Calu3 (cell line): ENCODE measurements around the gene TIE1. TPM values are rescaled to one million over a fixed set of nuclear protein-coding genes. Genes with fewer than 3 reads are reported as not detected.
A peak's percentile ranks its signal among the peaks of the same experiment; 100 is the strongest.

ENCODE experiments used
- BruUV-seq: library from RNA; stranded (reverse); fragments of 400-500 nt; replicated peaks from 2 replicates; lab custom pipeline; 2021; lab: Mats Ljungman, UMichigan
- CTCF ChIA-PET: fragments of 300-600 bp; sonication (Branson Sonifier 250); formaldehyde crosslinking; loops from one replicate; lab custom pipeline; 2022; ENCODE audit warnings: antibody characterized with exemption; lab: Charles Lee
- DNase-seq: peaks from one replicate; pipeline ENCODE4 v3.0.0; 2022
- H3K27ac Mint-ChIP-seq: one replicate; pipeline ENCODE4 v1.8.0; 2022; ENCODE audit warnings: mixed read lengths; ENCODE audit not compliant: unreplicated experiment
- H3K27me3 Mint-ChIP-seq: one replicate; pipeline ENCODE4 v1.8.0; 2022; ENCODE audit warnings: mixed read lengths; ENCODE audit not compliant: unreplicated experiment
- H3K36me3 Mint-ChIP-seq: one replicate; pipeline ENCODE4 v1.8.0; 2022; ENCODE audit warnings: mild to moderate bottlenecking, moderate library complexity, mixed read lengths; ENCODE audit not compliant: insufficient read depth, unreplicated experiment
- H3K4me1 Mint-ChIP-seq: one replicate; pipeline ENCODE4 v1.8.0; 2022; ENCODE audit warnings: mild to moderate bottlenecking, low read depth, mixed read lengths; ENCODE audit not compliant: unreplicated experiment
- H3K4me3 Mint-ChIP-seq: one replicate; pipeline ENCODE4 v1.8.0; 2022; ENCODE audit warnings: mild to moderate bottlenecking, low read depth, moderate library complexity, mixed read lengths; ENCODE audit not compliant: unreplicated experiment
- H3K9me3 Mint-ChIP-seq: one replicate; pipeline ENCODE4 v1.8.0; 2022; ENCODE audit warnings: low read depth, mixed read lengths; ENCODE audit not compliant: unreplicated experiment
- CTCF ChIP-seq: fragments of 200-600 bp; IDR thresholded peaks from one replicate; pipeline ENCODE4 v1.8.0; 2022; ENCODE audit warnings: antibody characterized with exemption; ENCODE audit not compliant: unreplicated experiment
- intact Hi-C: fragments of 100-400 bp; cut with micrococcal nuclease; formaldehyde crosslinking; loops from one replicate; pipeline ENCODE4 v1.10.0; 2022; ENCODE audit not compliant: unreplicated experiment
- total RNA-seq: library from RNA; stranded (reverse); gene quantifications from 2 replicates; pipeline ENCODE4 v1.2.3, GENCODE V29; 2022

TIE1 gene
- total RNA-seq, 1 experiment from 2014 or later, result not detected

GRCh38 chr1:43272161-43272560 lies 28.6 kb upstream of the TIE1 start:
- CTCF ChIA-PET, result no interaction called here
- H3K27me3 Mint-ChIP-seq, result no peaks in the 10 kb centered on the region
- H3K36me3 Mint-ChIP-seq, result peaks cover 36% of the 10 kb centered on the region
- peaks cover 31% of the 10 kb centered on the region for H3K4me1 Mint-ChIP-seq
- intact Hi-C loops, result no loop called here
- TF ChIP-seq CTCF, result no peak
- no peaks in the 10 kb centered on the region for H3K9me3 Mint-ChIP-seq
- H3K27ac Mint-ChIP-seq, result no peak overlapping the region
- DNase-seq, result no peak
- no TSS peak for BruUV-seq
- no peak overlapping the region for H3K4me3 Mint-ChIP-seq

GRCh38 chr1:43272576-43273571 lies 27.9 kb upstream of the TIE1 start:
- CTCF ChIA-PET, result no interaction called here
- DNase-seq, result no peak
- H3K4me1 Mint-ChIP-seq, result peaks cover 31% of the 10 kb centered on the region

GRCh38 chr1:43273708-43274107 lies 27.1 kb upstream of the TIE1 start:
- BruUV-seq, result no TSS peak
- Mint-ChIP-seq H3K9me3 (no peaks in the 10 kb centered on the region), H3K36me3 (peaks cover 36% of the 10 kb centered on the region), H3K4me1 (peaks cover 31% of the 10 kb centered on the region), H3K27ac (no peak overlapping the region), H3K27me3 (no peaks in the 10 kb centered on the region), H3K4me3 (no peak overlapping the region)
- intact Hi-C loops, result no loop called here
- no peak for TF ChIP-seq CTCF
- DNase-seq, result no peak
- CTCF ChIA-PET, result no interaction called here

More at GRCh38 chr1:43272576-43273571, 27.9 kb upstream of the TIE1 start:
- Mint-ChIP-seq H3K4me3 (no peak overlapping the region), H3K27me3 (no peaks in the 10 kb centered on the region), H3K9me3 (no peaks in the 10 kb centered on the region), H3K27ac (no peak overlapping the region), H3K36me3 (peaks cover 36% of the 10 kb centered on the region)
- intact Hi-C loops, result no loop called here
- no TSS peak for BruUV-seq
- TF ChIP-seq CTCF, result no peak

GRCh38 chr1:43274125-43274803 lies 26.5 kb upstream of the TIE1 start:
- no peaks in the 10 kb centered on the region for H3K9me3 Mint-ChIP-seq
- no peak for DNase-seq
- H3K4me3 Mint-ChIP-seq, result no peak overlapping the region
- no peak for TF ChIP-seq CTCF
- CTCF ChIA-PET, result no interaction called here
- H3K36me3 Mint-ChIP-seq, result peaks cover 36% of the 10 kb centered on the region
- no peaks in the 10 kb centered on the region for H3K27me3 Mint-ChIP-seq
- no TSS peak for BruUV-seq
- H3K27ac Mint-ChIP-seq, result peak overlapping the region; percentile 18
- H3K4me1 Mint-ChIP-seq, result peaks cover 27% of the 10 kb centered on the region
- intact Hi-C loops, result no loop called here
